Lower leg skin (tissue), 3 donors: ENCODE measurements around the gene YWHAE.

Experiments used
- POLR2A ChIP-seq, 2 donors: fragments of 450-650 bp; IDR thresholded peaks; one replicate each; pipeline ENCODE4 v1.6.1; 2016 to 2017; ENCODE audit warnings: antibody characterized with exemption in 2 of 2, mild to moderate bottlenecking in 1 of 2, moderate library complexity in 1 of 2
- TF ChIP-seq, protein P1 (sequence below), 3 donors: fragments of 450-650 bp; IDR thresholded peaks; one replicate each; pipeline ENCODE4 v1.5.1; 2016; ENCODE audit warnings: antibody characterized with exemption in 3 of 3, mild to moderate bottlenecking in 3 of 3, moderate library complexity in 2 of 3

DNA sequence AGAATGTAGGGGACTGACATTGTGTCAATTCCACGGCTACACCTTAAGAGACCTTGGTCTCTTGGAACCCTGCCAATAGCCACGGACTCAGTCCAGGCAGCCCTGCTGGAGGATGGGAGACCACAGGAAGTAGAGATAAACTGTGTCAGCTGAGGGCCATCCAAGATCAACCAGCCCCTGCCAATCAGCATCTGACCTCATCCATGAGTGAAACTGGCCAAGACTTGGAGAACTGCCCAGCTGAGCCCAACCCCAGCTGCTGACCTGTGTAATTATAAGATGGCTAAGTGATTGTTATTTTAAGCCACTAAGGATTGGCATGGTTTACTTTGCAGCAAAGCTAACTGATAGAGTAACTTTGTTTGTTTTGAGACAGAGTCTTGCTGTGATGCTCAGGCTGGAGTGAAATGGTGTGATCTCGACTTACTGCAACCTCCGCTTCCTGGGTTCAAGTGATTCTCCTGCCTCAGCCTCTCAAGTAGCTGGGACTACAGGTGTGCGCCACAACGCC, 13.3 kb upstream of the YWHAE start:
- TF ChIP-seq, protein P1, sequence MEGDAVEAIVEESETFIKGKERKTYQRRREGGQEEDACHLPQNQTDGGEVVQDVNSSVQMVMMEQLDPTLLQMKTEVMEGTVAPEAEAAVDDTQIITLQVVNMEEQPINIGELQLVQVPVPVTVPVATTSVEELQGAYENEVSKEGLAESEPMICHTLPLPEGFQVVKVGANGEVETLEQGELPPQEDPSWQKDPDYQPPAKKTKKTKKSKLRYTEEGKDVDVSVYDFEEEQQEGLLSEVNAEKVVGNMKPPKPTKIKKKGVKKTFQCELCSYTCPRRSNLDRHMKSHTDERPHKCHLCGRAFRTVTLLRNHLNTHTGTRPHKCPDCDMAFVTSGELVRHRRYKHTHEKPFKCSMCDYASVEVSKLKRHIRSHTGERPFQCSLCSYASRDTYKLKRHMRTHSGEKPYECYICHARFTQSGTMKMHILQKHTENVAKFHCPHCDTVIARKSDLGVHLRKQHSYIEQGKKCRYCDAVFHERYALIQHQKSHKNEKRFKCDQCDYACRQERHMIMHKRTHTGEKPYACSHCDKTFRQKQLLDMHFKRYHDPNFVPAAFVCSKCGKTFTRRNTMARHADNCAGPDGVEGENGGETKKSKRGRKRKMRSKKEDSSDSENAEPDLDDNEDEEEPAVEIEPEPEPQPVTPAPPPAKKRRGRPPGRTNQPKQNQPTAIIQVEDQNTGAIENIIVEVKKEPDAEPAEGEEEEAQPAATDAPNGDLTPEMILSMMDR (IDR thresholded peaks at IDR 0.05) = no peak
- TF ChIP-seq POLR2A (IDR thresholded peaks at IDR 0.05) = no peak
